NCI-H187 treated with DMSO at 0.1 percent for 48 hours (cell line): ENCODE results near the gene SERPINB11.
"Not testable (repeated sequence)": the region's sequence is repeated elsewhere in the genome, so short reads cannot be mapped to it uniquely, and the experiment has no call there.

ENCODE experiments used
- DNase-seq: peaks from one replicate; lab custom pipeline; 2025; lab: John Stamatoyannopoulos, UW

Gene SERPINB11, protein sequence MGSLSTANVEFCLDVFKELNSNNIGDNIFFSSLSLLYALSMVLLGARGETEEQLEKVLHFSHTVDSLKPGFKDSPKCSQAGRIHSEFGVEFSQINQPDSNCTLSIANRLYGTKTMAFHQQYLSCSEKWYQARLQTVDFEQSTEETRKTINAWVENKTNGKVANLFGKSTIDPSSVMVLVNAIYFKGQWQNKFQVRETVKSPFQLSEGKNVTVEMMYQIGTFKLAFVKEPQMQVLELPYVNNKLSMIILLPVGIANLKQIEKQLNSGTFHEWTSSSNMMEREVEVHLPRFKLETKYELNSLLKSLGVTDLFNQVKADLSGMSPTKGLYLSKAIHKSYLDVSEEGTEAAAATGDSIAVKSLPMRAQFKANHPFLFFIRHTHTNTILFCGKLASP

DNA sequence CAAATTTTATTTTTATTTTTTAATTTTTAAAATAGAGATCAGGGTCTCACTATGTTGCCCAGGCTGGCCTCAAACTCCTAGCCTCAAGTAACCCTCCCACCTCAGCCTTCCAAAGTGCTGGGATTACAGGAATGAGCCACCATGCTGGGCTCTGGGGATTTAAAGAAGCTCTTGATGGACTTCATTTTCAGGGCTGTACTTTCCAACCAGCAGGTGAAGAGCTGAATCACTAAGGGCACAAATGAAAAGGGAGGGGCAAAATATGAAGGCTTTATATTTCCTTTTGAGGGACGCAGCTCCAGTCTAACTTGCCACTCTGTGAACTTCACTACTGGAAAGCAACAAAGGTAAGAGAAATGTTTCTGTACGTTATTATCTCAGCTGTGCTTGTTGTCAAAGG, at the start of gene SERPINB11:
TSS of gene SERPINB11 (plus strand) at position 301 of the 400 bp plus-strand sequence. CDS start 7,234 bp downstream, outside the sequence.
- no peak for DNase-seq

DNA sequence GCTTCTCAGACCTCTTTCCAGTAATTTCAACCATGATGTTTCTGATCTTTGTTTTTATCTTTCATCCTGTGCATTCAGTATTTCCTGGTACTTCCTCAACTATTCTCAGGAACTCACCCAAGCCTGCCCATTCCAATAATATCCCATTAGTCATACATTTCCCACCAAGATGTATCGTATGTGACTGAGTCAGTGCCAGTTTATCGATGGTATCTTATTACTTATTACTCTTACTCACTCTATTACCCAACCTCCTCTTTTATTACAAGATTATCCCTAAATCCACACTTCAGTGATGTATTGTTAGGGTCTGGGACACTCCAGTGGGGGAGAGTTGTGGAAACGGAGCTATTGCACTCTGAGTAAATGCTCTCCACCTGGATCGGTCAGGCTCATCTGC, 43.8 kb upstream of the SERPINB11 start:
- DNase-seq, result not testable (repeated sequence)

DNA sequence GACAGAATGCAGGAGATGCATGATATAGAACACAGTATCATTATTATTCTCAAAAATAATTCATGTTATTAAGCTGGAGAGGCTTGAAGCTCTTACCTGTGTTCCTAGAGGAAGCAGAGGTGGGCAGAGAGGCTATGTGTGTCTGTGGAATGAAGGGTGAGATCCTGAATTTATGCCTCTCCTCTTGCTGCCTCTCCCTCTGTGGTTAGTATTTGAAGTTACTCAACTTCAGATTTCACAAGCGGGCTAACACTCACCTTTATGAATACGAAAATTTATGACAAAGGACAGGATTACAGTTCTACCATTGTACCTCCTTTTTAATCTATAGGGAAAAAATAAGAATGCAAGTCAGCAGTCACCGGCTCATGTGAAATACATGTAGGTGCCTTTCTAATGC, 41.0 kb upstream of the SERPINB11 start, which contains the start of gene SERPINB3:
TSS of gene SERPINB3 (minus strand) at position 144 of the 400 bp plus-strand sequence. CDS start 677 bp downstream, outside the sequence.
- DNase-seq, result not testable (repeated sequence)

DNA sequence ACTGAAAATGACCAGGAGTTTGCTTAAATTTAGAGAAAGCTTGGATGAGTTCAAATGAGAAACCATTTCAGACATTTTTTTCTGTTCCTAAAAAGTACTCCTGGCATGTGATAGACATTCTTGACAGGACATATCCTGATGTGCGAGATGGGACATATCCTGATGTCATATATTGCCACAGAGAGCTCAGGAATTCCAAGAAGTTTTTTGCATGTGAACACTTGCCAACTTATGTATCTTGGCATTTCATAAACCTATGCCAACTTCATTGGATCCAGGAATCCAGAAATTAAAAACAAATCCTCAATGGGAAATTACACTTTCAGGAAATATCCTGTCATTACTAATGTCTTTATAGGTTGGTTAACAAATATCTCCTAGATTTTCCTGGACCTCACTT, 38.2 kb upstream of the SERPINB11 start:
- no peak for DNase-seq

DNA sequence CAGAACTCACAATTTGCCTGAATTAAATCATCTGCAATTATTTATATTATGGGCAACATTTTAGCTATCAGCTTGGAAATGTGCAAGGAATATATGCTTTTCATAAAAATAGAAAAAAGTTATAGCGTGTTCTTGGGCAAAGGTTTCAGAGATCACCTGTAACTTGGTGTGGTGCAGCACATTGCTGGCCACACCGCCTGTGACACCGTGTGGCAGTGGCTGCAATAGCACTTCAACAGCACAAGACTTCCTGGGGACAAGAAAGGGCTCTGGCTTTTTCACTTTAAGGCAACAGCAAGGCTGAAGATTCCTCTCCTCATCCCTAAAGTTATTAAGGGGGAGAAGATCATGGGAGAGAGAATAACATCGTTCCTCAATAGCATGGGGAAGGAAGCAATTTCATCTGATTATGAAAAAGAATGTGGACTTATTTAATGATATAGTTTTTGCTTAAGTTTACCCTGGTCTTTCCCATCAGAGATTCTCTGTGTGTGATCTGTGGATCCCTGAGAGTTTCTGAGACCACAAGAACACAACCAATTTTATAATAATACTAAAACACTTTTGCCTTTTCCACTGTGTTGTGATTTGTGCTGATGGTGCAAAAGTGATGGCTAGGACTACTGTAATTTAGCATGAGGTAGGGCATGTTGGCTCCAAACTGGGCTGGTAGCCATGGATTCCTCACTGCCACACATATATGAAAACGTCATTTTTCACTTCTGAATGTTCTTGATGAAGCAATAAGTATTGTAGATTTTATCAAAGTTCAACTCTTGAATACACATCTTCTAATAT, 26.0 kb upstream of the SERPINB11 start:
- DNase-seq, result no peak

DNA sequence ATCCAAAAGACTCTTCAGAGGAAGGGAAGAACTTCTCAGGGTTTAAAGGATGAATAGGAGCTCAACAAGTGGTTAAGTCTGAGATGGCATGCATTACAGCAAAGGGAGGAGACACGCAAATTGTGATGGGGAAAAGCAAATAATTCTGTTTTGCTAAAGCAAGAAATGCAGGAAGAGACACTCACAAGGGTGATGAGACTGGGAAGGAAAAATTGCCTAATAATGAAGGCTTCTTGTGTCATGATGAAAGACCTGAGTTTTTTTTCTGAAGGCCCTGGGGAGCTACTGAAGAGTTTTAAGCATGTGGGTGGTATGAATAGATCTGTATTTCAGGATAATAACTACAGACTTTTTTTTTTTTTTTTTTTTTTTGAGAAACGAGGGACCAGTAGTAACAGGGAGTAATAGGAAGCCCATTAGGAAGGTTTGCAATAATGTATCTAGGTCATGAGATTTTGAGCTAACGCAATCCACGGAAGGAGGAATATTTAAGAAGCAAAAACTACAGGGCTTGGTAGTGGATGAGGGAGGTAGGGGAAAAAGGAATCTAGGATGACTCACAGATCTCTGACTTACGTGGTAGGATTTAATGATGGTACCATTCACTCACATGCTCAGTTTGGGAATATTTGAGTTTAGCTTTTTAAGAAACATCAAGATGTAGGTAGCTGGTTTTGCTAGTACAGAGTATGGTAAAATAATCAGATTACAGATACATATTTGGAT, 25.1 kb upstream of the SERPINB11 start:
- no peak for DNase-seq

DNA sequence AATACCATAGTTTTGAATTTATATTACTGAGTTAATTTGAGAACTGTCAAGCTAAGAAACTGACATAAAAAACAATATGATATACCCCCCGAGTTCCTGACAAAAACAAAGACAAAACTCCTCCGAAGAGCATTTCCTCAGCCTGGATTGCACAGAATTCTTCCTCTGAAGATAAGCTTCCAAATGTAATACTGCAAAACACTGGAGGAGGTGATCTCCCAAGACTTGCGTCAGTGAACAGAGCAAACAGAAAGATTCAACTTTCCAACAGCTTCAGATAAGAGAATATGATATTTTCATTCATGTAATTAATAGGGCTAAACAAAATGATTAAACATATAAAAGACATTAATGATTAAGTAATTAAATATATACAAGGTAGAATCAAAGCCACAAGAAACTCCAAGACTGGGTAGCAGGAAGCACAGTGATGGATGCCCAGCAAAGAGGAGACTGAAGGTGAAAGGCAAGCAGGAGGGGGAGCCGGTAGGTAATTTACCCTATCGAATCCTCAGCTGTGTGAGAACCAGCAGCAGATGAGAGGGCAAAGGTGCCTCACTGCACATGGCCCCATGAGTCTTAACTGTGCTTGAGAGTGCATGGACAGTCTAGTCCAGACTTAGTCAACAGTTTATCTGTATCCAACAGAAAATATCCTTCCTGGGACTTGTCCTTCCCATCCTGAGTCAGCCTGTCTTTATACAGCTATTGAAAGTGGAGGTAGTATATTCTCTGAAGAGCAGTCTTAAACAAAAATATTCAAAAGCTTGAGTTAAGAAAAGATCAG, 22.7 kb upstream of the SERPINB11 start:
- no peak for DNase-seq

DNA sequence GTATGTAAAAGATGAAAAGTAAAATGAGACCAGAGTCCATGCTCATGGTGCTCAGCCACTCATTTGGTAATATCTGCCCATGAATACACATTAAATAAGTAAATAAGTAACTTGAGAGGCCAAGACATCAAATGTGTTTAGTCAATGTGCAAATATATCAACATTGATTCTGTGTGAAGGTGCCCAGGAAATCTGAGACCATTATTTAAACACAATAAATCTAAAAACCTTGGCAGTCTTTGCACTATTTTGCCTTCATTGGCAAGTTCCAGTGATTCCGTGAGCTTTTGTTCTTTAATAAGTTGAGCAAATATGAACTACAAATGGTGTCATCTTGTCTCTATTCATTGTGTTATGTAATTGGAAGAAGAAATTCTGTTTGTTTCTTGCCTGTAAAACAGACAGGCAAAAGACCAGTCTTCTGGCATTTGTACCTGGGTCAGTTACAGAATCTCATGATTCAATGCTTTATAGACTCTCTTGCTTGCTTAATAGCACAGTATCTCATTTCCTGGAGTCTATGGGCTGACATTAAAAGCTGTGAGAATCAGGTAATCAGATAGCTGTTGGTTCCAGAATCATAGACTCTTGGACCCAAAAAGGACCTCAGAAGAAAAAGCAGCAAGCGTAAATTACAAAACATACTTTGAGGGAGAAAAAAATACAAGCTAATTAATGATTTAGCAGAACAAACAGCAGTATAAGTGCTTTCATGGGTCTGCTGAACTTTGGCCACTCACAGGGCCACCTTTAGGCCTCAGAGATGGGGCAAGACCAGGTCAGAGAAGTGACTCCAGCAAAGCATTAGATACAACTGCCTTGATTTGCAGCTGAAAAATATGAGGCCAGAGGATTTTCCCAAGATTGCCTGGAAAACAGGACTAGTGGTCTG, 21.1 kb upstream of the SERPINB11 start:
- no peak for DNase-seq

DNA sequence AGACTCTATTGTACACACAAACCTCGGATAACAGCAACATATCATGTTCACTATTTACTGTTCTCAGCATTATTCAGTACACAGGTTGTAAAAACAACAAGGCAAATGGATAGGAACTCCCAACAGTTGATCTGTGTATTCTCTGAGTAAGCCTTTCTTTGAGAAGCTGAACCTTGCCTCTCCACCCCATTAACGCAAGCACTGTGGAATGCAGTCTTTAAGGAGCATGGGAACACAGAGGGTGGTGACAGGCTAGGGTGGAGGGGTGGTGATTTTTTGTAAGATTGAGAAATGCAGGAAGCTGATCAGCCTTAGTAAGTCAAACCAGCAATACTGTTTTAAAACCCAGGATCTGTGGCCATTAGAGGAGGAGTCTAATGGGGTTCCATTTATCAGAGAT, 19.6 kb upstream of the SERPINB11 start:
- DNase-seq, result no peak

DNA sequence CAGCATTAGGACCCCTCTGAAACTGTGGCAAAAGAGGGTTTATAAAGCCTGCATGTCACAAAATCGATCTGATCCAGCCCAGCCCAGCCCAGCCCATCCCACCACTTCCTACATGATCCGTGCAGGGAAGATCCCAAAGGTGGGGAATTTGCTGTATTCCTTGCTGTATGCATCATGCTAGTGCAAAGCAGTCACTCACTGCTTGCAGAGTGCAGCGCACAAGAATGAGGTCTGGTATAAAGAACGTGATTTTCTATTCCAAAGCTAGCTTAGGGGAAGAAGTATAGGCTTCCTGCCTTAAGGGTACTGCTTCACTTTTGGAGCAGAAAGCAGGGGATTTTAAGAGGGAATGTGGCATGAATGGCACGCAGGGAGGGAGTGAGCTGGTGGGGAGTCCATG, 18.9 kb upstream of the SERPINB11 start:
- no peak for DNase-seq

DNA sequence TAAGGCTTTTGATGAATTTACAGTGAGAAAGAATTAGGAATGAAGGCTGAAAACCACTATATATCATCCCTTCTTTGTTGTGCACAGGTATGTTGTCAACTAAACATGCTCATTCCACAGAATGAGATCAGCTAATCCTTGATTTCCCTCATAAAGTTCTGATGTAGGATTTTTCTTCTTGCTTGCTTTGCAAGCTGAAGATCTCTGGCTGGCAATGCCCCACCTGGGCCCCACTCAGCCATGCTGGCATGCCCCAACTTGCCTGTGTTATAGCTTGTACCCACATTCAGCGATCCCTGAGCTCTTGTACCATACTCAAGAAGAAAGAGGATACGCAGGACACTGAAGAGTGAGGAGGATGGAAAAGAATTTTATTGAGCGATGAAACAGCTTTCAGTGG, 18.0 kb upstream of the SERPINB11 start:
- no peak for DNase-seq

DNA sequence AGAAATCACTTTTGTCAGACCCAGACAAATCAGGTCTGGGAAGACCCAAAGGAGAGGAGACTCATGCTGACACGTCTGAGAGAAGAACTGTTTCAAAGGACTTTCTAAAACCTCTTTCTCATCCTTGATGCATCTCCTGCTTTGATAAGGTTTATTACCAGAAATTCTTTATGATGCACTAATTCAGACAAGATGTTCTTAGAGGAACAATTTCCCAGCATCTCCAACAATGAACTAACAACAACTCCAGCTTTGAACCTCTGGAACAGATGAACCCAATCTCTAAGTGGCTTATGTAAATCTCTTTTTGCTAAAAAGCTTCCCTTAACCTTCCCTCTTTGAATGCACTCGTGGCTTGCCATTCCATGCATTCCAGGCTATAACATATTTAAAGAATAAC, 15.9 kb upstream of the SERPINB11 start:
- no peak for DNase-seq

DNA sequence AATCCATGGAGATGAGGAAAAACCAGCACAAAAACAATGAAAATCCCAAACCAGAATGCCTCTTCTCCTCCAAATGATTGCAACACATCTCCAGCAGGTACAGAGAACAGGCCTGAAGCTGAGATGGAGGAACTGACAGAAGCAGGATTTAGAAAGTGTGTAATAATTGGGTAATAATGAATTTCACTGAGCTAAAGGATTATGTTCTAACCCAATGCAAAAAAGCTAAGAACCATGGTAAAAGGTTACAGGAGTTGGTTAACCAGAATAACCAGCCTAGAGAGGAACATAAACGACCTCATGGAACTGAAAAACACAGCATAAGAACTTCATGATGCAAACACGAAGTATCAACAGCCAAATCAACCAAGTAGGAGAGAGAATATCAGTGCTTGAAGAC, 13.7 kb upstream of the SERPINB11 start:
- DNase-seq, result no peak

DNA sequence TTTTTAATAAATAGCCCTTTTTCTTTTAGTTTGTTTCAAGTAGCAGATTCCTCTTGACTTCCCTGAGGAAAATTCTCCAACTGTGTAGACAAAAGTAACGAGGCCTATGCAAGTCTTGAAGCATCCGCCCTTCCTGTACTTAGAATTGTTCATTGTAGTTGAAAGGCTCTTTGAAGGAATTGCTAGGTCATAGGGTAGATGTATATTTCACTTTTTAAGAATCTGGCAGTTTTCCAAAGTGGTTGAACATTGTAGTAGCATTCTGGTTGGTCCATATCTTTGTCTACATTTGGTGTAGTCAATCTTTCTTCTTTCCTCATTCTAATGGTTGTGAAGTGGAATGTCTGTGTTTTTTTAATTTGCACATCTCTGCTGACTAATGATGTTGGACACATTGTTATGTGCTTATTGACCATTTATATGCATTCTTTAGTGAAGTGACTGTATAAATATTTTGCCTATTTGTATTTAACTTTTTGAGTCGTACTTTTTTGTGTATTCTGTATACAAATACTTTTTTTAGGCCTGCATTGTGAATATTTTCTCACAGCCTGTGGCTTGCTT, 5.6 kb upstream of the SERPINB11 start:
- no peak for DNase-seq

DNA sequence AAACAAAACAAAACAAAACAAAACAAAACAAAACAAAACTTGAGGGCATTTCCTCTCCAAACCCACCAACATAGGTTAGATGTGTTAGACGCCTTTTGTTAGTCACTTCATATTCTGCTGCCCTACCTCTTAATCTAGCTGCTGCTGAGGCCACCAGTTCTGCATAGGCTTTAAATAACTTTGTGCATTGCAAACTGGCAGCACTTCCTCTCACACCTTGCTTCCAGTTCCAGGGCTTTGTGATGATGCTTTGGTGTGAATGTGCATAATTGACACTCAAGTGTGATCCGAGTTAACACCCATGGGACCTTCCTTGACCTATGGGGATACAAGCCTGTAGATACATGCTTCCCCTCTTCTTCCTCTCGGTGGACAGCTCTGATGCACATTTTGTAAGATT, 2.3 kb upstream of the SERPINB11 start:
- no peak for DNase-seq

DNA sequence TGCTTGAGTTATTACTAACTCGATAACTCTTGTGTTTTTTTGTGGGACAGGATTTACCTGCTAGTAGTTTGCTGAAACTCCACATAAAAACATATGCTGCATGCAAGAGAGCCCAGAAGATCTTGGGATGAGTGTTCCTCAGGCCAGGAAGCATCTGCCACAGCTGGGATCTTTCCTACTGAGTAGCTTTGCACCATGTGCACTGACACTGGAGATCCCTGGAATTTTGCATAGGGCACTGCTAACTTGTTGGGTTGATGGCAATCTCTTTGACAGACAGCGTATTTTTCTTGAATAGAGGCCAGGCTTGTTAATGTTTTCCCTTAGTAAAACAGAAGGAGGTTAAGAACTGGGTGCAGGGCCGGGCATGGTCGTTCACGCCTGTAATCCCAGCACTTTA, 808 bp upstream of the SERPINB11 start:
- no peak for DNase-seq

DNA sequence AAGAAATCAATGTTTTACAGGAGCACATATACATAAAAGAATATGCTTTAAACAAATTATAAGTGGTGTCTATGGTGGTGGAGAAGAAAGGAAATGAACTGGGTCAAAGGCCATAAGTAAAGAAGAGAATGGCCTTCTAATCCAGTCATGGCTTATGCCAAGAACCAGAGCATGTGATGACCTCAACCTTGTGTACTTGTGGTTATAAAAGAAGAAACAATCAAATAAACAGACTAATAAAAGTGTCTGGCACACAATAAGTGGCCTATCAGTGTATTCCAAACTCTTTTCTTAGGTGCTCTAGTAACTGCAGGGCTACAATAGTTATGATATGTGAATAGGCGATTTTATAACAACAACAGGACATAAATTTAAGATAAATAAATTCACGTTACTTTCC, 2.6 kb downstream of the SERPINB11 start:
- no peak for DNase-seq

DNA sequence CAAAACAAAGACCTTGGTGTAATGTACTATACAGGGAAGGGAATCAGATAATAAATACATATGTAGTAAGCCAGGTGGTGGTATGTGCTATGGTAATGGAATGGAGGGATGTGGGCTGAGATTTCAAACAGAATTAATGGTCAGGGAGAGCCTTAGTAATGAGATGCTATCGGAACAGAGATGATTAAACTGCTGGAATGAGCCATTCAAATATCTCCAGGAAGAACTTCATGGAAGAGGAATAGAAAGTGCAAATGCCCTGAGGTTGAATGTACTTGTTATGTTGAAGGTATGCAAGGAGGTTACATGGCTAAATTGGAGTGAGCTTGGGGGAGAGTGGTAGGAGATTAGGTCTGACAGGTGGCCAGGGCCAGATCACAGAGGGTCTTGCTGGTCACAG, 5.1 kb downstream of the SERPINB11 start:
- no peak for DNase-seq

DNA sequence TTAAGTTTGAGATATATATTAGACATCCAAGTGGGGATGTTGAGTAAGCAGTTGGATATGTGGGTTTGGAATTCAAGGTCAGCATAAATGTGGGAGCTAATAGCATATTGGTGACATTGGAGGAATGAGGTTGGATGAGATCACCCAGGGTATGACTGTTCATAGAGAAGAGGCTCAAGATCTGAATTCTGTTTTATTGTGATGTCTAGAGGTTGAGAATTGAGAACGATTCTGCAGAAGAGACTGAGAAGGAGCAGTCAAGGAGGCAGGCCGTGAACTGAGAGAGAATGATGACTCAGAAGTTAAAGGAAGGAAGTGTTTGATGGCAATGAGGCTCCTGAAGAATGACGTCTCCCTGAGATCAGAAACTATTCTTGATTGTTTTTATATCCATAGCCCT, 5.9 kb downstream of the SERPINB11 start:
- DNase-seq, result no peak
